Esophagus muscularis mucosa (tissue), 3 donors: Measurements from ENCODE around the gene RET.

Experiments used
- CTCF ChIP-seq, 3 experiments: fragments of 200-600 bp in 2 of 3; fragments of 450-650 bp in 1 of 3; sonication (generic) in 2 of 3; IDR thresholded peaks; one replicate each; pipeline ENCODE4 v1.5.1; 2017 to 2019; ENCODE audit warnings: antibody characterized with exemption in 3 of 3, mild to moderate bottlenecking in 2 of 3, moderate library complexity in 1 of 3
- POLR2A ChIP-seq: fragments of 450-650 bp; IDR thresholded peaks from one replicate; pipeline ENCODE4 v1.6.1; 2017; ENCODE audit warnings: antibody characterized with exemption, moderate library complexity, mild to moderate bottlenecking, low read depth
- POLR2AphosphoS5 ChIP-seq, 2 donors: sonication (generic); formaldehyde crosslinking; IDR thresholded peaks; one replicate each; pipeline ENCODE4 v1.6.1; 2017; ENCODE audit warnings: antibody characterized with exemption in 2 of 2

- TF ChIP-seq CTCF (IDR thresholded peaks at IDR 0.05), result no peak
- TF ChIP-seq POLR2A, result no peak
- no peak for TF ChIP-seq POLR2AphosphoS5 (IDR thresholded peaks at IDR 0.05)
Measured at GRCh38 chr10:43062402-43063160, 14.3 kb upstream of the RET start.
